IMR-90 (cell line): ENCODE results near the gene OR4S1. TPM values are rescaled to one million over a fixed set of nuclear protein-coding genes. Genes with fewer than 3 reads are reported as not detected.
A peak's percentile ranks its signal among the peaks of the same experiment; 100 is the strongest.

Experiments
- ATAC-seq: fragments of 200-7000 bp; cut with Tn5 transposase; 2 replicates; pipeline ENCODE4 v1.9.1; 2020; ENCODE audit warnings: low read depth, mild to moderate bottlenecking, moderate library complexity
- BruUV-seq: library from RNA; stranded (reverse); fragments of 400-500 nt; replicated peaks from 2 replicates; lab custom pipeline; 2021; lab: Mats Ljungman, UMichigan
- CTCF ChIA-PET: fragments of 300-600 bp; formaldehyde crosslinking; extraction: SDS; loops from one replicate; lab custom pipeline; 2021; ENCODE audit warnings: antibody characterized with exemption; lab: Yijun Ruan, JAX
- POLR2A ChIA-PET: fragments of 300-600 bp; sonication (Branson Sonifier 250); formaldehyde crosslinking; loops from one replicate; lab custom pipeline; 2022; ENCODE audit warnings: antibody characterized with exemption; ENCODE audit not compliant: unreplicated experiment; lab: Charles Lee
- DNase-seq: peaks from one replicate; pipeline ENCODE4 v3.0.0; 2013
- H2AFZ ChIP-seq: replicated peaks from 2 replicates; pipeline ENCODE3; 2013; ENCODE audit warnings: low read length, mild to moderate bottlenecking; ENCODE audit not compliant: poor library complexity
- H2AK5ac ChIP-seq: 2 replicates; pipeline ENCODE4 v1.6.1; 2013; ENCODE audit warnings: low read depth, low read length, inconsistent platforms
- H2AK9ac ChIP-seq: replicated peaks from 2 replicates; pipeline ENCODE3; 2013; ENCODE audit warnings: mild to moderate bottlenecking, low read depth, low read length, moderate library complexity; ENCODE audit not compliant: poor library complexity
- H2BK120ac ChIP-seq: 2 replicates; pipeline ENCODE4 v1.6.1; 2013; ENCODE audit warnings: low read depth, low read length, inconsistent platforms
- H2BK15ac ChIP-seq: 3 replicates; pipeline ENCODE4 v1.6.1; 2013; ENCODE audit warnings: low read depth, low read length, inconsistent platforms
- H2BK20ac ChIP-seq: 2 replicates; pipeline ENCODE4 v1.6.1; 2013; ENCODE audit warnings: low read depth, mild to moderate bottlenecking, inconsistent platforms, low read length, moderate library complexity
- H2BK5ac ChIP-seq: 2 replicates; pipeline ENCODE4 v1.6.1; 2013; ENCODE audit warnings: mild to moderate bottlenecking, low read depth, low read length, inconsistent platforms; ENCODE audit not compliant: poor library complexity, severe bottlenecking
- H3K14ac ChIP-seq: replicated peaks from 2 replicates; pipeline ENCODE4 v1.6.1; 2013; ENCODE audit warnings: low read depth, low read length, inconsistent platforms
- H3K18ac ChIP-seq: 2 replicates; pipeline ENCODE4 v1.6.1; 2013; ENCODE audit warnings: low read depth, low read length, control low read depth
- H3K23ac ChIP-seq: 2 replicates; pipeline ENCODE4 v1.6.1; 2013; ENCODE audit warnings: low read depth, low read length, inconsistent platforms
- H3K27ac ChIP-seq: 2 replicates; pipeline ENCODE4 v1.5.1; 2013; ENCODE audit warnings: mild to moderate bottlenecking, control low read depth, low read length; ENCODE audit not compliant: insufficient read depth
- H3K27me3 ChIP-seq: 2 replicates; pipeline ENCODE4 v1.6.1; 2013; ENCODE audit warnings: low read length; ENCODE audit not compliant: control insufficient read depth, insufficient read depth
- H3K36me3 ChIP-seq: 2 replicates; pipeline ENCODE4 v1.6.1; 2013; ENCODE audit warnings: low read length, mixed read lengths; ENCODE audit not compliant: control insufficient read depth, insufficient read depth
- H3K4ac ChIP-seq: 2 replicates; pipeline ENCODE4 v1.6.1; 2013; ENCODE audit warnings: low read depth, low read length, inconsistent platforms
- H3K4me1 ChIP-seq: 2 replicates; pipeline ENCODE4 v1.6.1; 2013; ENCODE audit warnings: low read length, mixed read lengths; ENCODE audit not compliant: control insufficient read depth, insufficient read depth
- H3K4me2 ChIP-seq: 2 replicates; pipeline ENCODE4 v1.6.1; 2013; ENCODE audit warnings: low read depth, mild to moderate bottlenecking, control low read depth, low read length, moderate library complexity
- H3K4me3 ChIP-seq: 2 replicates; pipeline ENCODE4 v1.5.1; 2013; ENCODE audit warnings: low read depth, mild to moderate bottlenecking, control low read depth, low read length, moderate library complexity; ENCODE audit not compliant: insufficient read depth
- H3K56ac ChIP-seq: 2 replicates; pipeline ENCODE4 v1.6.1; 2013; ENCODE audit warnings: low read length, inconsistent platforms; ENCODE audit not compliant: insufficient read depth; ENCODE audit errors: extremely low read depth
- H3K79me1 ChIP-seq, 2 experiments: 2 replicates each; pipeline ENCODE4 v1.6.1; 2013; ENCODE audit warnings: low read length in 2 of 2, inconsistent platforms in 1 of 2, low read depth in 1 of 2
- H3K9ac ChIP-seq: 2 replicates; pipeline ENCODE4 v1.6.1; 2013; ENCODE audit warnings: low read depth, low read length, control low read depth
- H3K9me1 ChIP-seq: 2 replicates; pipeline ENCODE4 v1.6.1; 2013; ENCODE audit warnings: low read length, inconsistent platforms; ENCODE audit not compliant: insufficient read depth
- H3K9me3 ChIP-seq: 2 replicates; pipeline ENCODE4 v1.6.1; 2013; ENCODE audit warnings: low read length; ENCODE audit not compliant: control insufficient read depth, insufficient read depth
- H4K20me1 ChIP-seq: 2 replicates; pipeline ENCODE4 v1.6.1; 2013; ENCODE audit warnings: low read length, inconsistent platforms; ENCODE audit not compliant: insufficient read depth
- H4K5ac ChIP-seq: 2 replicates; pipeline ENCODE4 v1.6.1; 2013; ENCODE audit warnings: mild to moderate bottlenecking, low read depth, low read length, control low read depth
- H4K8ac ChIP-seq, 2 experiments: 2 replicates each; pipeline ENCODE4 v1.6.1; 2013; ENCODE audit warnings: low read depth in 2 of 2, low read length in 2 of 2, control low read depth in 1 of 2, inconsistent platforms in 1 of 2
- H4K91ac ChIP-seq: 2 replicates; pipeline ENCODE4 v1.6.1; 2013; ENCODE audit warnings: low read depth, low read length, inconsistent platforms; ENCODE audit not compliant: insufficient read depth
- BHLHE40 ChIP-seq: fragments of 150-350 bp; IDR thresholded peaks from 2 replicates; pipeline ENCODE4 v1.6.1; 2016; ENCODE audit warnings: mild to moderate bottlenecking, low read depth, low read length
- CHD1 ChIP-seq: IDR thresholded peaks from 2 replicates; pipeline ENCODE4 v1.6.1; 2012; ENCODE audit warnings: low read depth, low read length, improper control_type of control experiment
- MAFK ChIP-seq: IDR thresholded peaks from 2 replicates; pipeline ENCODE4 v1.6.1; 2012; ENCODE audit warnings: low read depth, low read length, improper control_type of control experiment
- MAZ ChIP-seq: IDR thresholded peaks from 2 replicates; pipeline ENCODE4 v1.6.1; 2012; ENCODE audit warnings: low read depth, mild to moderate bottlenecking, low read length, improper control_type of control experiment, moderate library complexity, borderline replicate concordance
- NFE2L2 ChIP-seq: fragments of 150-350 bp; IDR thresholded peaks from 2 replicates; pipeline ENCODE4 v1.6.1; 2016; ENCODE audit warnings: low read depth, mild to moderate bottlenecking, low read length
- RFX5 ChIP-seq: IDR thresholded peaks from 2 replicates; pipeline ENCODE4 v1.8.0; 2012; ENCODE audit warnings: low read depth, mild to moderate bottlenecking, low read length, moderate library complexity
- WGBS, 2 experiments: methylation state at CpG; one replicate each; pipeline versions ENCODE4 v1.1.5 to v1.1.7; 2013; ENCODE audit warnings: missing lambda C conversion rate in 2 of 2; ENCODE audit not compliant: insufficient read length in 1 of 2; ENCODE audit errors: extremely low coverage in 2 of 2; 5-methylcytosine and 5-hydroxymethylcytosine counted together
- dilution Hi-C: fragments of 300-500 bp; cut with HindIII; formaldehyde crosslinking; loops from one replicate; pipeline ENCODE4 v1.14.3; 2018; ENCODE audit warnings: low sequenced_read_pairs; ENCODE audit not compliant: unreplicated experiment
- in situ Hi-C: fragments of 300-500 bp; cut with MboI; formaldehyde crosslinking; loops from 3 replicates; pipeline ENCODE4 v1.14.3; 2019; ENCODE audit warnings: low sequenced_read_pairs, inconsistent platforms, mixed read lengths
- intact Hi-C: fragments of 100-400 bp; cut with micrococcal nuclease; formaldehyde crosslinking; loops from 2 replicates; pipeline ENCODE4 v1.10.0; 2022
- polyA plus RNA-seq, 3 experiments: library from polyadenylated mRNA; depleted of rRNA; stranded (reverse); fragments of >200 nt; gene quantifications; 2 replicates each; pipeline ENCODE4 v1.2.3, GENCODE V29; 2012; ENCODE audit warnings: low replicate concordance in 1 of 3
- total RNA-seq: library from RNA; depleted of rRNA; stranded (reverse); fragments of >200 nt; gene quantifications from 2 replicates; pipeline ENCODE4 v1.2.3, GENCODE V29; 2012

The OR4S1 gene
- total and polyA plus RNA-seq, 2 of the 4 experiments (the other 2 are of a cell fraction), result not detected

GRCh38 chr11:48263423-48263911 is 42.6 kb upstream of the OR4S1 start, which contains the start of gene OR4X1:
Gene OR4X1 (plus strand): TSS chr11:48263861. CDS start chr11:48263861, 0 bp downstream.
- Histone ChIP-seq H3K9ac (no peak within 1 kb of the TSS), H2BK15ac (no peak within 1 kb of the TSS), H4K8ac (no peak within 1 kb of the TSS), H2AK5ac (no peak within 1 kb of the TSS), H3K9me1 (no peaks in the 10 kb centered on the region), H3K14ac (no peak within 1 kb of the TSS), H2BK5ac (no peak within 1 kb of the TSS), H3K27me3 (no peaks in the 10 kb centered on the region), H3K23ac (no peak within 1 kb of the TSS), H3K4ac (no peak within 1 kb of the TSS), H3K9me3 (no peaks in the 10 kb centered on the region), H3K18ac (no peak within 1 kb of the TSS), H3K27ac (no peak within 1 kb of the TSS), H3K4me2 (no peak within 1 kb of the TSS), H3K36me3 (no peaks in the 10 kb centered on the region), H2AK9ac (no peak within 1 kb of the TSS), H3K79me1 (no peaks in the 10 kb centered on the region), H3K56ac (no peak within 1 kb of the TSS), H4K91ac (no peak within 1 kb of the TSS), H3K4me1 (no peaks in the 10 kb centered on the region), H2BK120ac (no peak within 1 kb of the TSS), H3K4me3 (no peak within 1 kb of the TSS), H4K5ac (no peak within 1 kb of the TSS), H4K20me1 (no peaks in the 10 kb centered on the region), H2AFZ (no peak within 1 kb of the TSS), H2BK20ac (no peak within 1 kb of the TSS)
- ChIA-PET CTCF (no interaction called here), POLR2A (no interaction called here)
- 17% methylated on average over 1 of the region's 3 CpGs; no CpG with 5 or more reads in 1 of the 2 experiments for WGBS, 2 experiments
- in situ Hi-C loops (no loop called here), intact Hi-C loops (no loop called here), dilution Hi-C loops (no loop called here)
- TF ChIP-seq NFE2L2 (no peak), CHD1 (no peak), BHLHE40 (no peak), RFX5 (no peak), MAFK (peak; percentile 42), MAZ (no peak)
- DNase-seq (no peak), ATAC-seq (no peak)
- no TSS peak for BruUV-seq
